G401 (cell line): ENCODE data around the gene TLR9. TPM values are rescaled to one million over a fixed set of nuclear protein-coding genes. Genes with fewer than 3 reads are reported as not detected.
"Not testable (repeated sequence)": the region's sequence is repeated elsewhere in the genome, so short reads cannot be mapped to it uniquely, and the experiment has no call there.

Experiments
- DNase-seq: peaks from one replicate; pipeline ENCODE4 v3.0.0-alpha.2; 2015; ENCODE audit warnings: low spot score
- in situ Hi-C: cut with HindIII; loops from 2 replicates; pipeline ENCODE4 v1.10.0; 2016; ENCODE audit warnings: low sequenced_read_pairs, mixed read lengths
- total RNA-seq: library from RNA; depleted of rRNA; stranded (reverse); fragments of >200 nt; shearing (Covaris generic); gene quantifications from 2 replicates; pipeline ENCODE4 v1.2.3, GENCODE V29; 2014; rRNA removed

Gene TLR9
- total RNA-seq, 1 experiment from 2014 or later = 0.07 TPM

DNA sequence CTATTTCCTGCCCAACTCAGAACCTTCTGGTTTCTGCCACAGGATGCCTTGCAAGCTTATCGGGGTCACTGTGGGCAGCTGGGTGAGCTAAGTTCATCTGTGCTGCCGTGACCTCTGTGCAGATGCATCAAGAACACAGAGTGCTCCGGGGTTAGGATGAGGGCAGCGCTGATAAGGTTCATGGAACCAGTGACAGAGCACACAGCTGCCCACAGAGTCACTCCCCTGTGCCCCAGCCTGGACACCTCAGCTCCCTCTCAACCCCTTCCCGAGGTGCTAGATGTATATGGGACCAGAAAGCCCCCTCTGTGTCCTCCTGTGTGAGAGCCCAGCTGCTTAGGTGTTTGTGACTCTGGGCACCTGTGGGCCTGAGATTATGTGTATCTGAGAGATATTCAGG is 43.2 kb downstream of the TLR9 start:
- DNase-seq = no peak
- in situ Hi-C loops = no loop called here

DNA sequence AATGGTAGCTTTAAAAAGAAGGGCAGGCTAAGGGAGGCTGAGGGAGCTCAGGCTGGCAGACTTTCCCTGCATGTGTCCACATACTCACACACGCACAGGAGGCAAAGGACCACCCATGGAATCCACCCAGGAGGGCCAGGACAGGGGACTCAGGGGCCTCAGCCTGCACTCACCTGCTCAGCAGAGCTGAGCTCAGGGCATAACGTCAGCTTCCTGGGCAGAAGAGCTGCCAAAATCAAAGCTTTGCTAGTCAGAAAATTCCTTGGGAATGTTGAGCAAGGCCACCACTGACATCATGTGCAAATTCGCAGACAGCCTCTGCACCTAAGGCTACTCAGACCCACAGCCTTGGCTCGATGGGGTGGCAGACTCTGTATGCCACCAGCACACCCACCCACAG is 43.9 kb downstream of the TLR9 start:
- no peak for DNase-seq
- in situ Hi-C loops = no loop called here

DNA sequence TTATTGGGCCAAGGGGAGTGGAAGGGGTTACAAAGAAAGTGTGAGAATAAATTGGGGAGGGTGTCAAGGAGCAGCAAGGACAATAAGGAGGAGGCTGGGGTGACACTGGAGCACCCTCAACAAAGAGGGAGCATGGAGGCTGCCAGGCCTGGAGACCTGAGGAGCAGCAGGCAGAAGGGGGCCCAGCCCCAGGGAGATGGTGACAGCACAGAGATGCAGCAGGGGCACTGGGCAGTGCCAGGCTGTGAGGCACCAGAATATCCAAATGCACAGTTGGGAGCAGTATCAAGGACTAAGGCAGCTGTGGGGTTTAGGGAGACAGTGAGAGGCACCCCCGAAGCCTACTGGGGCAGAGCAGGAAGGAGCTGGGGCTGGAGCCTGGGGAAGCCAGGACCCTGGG is 46.9 kb downstream of the TLR9 start:
- in situ Hi-C loops = no loop called here
- DNase-seq = no peak

DNA sequence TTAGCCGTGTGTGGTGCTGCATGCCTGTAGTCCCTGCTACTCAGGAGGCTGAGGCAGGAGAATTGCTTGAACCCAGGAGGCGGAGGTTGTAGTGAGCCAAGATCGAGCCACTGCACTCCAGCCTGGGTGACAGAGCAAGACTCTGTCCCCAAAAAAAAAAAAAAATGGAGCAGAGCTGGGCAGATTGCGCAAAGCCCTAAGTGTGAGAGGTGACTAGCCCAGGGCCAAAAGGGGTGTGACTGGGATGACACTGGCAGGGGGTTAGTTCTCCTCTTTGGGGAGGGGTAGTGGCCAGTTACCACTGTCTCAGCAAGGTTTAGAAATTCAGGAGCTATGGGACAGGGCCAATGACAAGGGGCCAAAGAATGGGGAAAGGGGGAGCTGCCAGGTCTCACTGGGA is 47.3 kb downstream of the TLR9 start:
- DNase-seq, in situ Hi-C loops: not testable (repeated sequence)

DNA sequence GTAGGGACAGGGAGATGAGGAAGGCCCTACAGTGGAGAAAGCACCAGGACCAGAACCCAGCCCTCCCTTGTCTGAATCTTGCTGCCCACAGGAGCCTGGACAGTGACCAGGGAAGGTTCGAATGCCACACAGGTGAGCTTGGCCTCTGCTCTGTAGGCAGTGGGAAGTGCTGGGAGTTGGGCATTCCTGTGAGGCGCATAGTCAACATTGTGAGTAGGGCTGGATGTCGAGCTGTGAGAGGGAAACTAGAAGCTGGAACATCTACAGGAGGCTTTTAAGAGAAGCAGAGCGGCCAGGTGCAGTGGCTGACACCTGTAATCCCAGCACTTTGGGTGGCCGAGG is 47.8 kb downstream of the TLR9 start:
- in situ Hi-C loops = no loop called here

GRCh38 chr3:52176951-52177700 is 48.3 kb downstream of the TLR9 start:
- in situ Hi-C loops = no loop called here
- DNase-seq = no peak

More for the DNA sequence above, 47.8 kb downstream of the TLR9 start:
- no peak for DNase-seq

GRCh38 chr3:52176180-52176752 is 49.2 kb downstream of the TLR9 start:
- no peak for DNase-seq
- in situ Hi-C loops = no loop called here

DNA sequence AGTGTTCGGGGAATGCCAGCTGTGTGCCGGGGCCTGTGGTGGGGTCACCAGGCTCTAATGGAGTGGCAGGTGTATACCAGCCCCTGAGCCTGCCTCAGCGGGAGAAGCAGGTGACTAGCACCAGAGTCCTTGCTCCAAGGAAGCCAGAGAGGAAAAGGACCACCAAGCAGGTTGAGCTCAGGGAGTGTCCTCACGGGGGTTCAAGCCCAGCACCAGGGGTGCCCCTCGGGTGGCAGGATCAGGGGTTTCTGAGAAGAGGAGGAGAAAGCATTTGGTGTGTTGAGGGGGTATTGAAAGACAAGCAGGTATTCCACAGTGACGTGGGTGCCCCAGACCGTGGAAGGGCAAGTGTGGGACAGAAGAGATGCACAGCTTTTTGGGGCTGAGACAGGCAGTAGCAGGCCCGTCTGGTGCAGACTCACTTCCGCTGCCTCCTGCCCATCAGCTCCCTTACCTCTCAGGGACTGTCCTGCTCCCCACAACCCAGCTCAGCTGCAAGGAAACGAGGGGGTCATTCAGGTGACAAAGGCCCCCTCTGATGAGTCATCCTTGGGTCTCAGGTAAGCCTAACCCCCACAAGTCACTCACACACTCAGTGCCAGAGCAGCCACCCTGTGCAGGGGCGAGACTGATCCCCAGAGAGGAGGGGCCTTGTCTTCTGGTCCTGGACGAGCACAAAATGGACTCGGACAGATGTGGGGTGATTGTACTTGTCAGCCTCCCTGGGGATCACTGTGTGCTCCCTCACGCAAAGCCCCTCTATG is 49.8 kb downstream of the TLR9 start:
- DNase-seq = no peak
- in situ Hi-C loops = no loop called here

DNA sequence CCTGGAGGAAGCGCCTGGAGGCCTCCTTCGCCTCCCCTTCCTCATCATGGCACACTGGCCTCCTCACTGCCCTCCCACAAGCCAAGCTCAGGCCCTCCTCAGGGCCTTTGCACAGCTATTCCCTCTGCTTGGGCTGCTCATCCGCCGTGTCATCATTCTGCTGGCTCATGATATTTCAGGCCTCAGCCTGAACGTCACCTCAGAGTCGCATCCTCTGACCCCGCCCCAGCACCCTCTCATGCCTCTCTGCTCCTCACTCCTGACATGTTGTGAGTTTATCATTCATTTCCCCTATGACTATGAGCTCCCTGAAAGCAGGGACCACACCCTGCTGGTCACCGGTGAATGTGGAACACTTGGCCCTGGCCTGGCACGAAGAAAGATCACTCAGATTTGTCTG is 50.5 kb downstream of the TLR9 start:
- no peak for DNase-seq
- in situ Hi-C loops = no loop called here

DNA sequence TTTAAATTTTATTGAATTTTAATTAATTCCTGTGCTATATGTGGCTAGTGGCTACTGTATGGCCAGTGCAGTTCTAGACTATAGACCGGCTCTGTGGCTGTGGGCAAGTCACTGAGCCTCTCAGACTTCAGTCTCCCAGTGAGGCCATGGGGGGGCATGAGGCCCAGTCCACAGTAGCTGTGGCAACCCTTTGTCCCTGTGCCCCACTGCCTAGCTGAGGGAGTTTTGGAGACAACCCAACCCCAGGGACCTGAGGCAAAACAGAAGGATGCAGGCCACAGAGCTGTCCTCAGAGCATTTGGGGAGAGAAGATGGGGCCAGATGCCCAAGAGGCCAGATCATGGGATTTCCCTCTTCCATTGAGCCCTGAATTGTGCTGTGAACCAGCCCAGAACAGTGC is 52.3 kb downstream of the TLR9 start:
- in situ Hi-C loops = no loop called here
- no peak for DNase-seq

DNA sequence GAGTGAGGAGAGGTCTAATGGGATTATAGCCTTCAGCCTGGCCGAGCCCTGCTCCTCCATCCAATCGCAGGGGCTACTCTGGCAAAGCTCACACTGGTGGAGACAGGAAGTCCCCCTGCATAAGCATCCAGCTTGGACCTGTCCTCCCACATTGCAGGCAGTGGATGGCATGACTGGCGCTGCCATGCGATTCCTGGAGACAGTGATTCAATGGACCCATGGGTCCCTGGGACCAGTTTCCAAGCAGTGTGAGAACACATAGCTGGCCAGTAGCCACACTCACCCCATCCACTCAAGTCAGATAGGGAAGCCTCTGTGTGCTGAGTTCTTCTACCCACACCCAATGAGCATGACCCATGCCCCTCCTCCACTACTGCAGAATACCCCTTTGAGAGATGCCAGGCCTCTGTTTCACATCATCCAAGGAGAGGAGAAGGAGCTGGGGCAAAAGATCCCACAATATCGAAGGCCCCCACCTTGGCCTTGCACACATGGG is 53.1 kb downstream of the TLR9 start:
- no peak for DNase-seq
- in situ Hi-C loops = no loop called here

- in situ Hi-C loops = no loop called here
- DNase-seq = no peak
Observed at GRCh38 chr3:52171514-52172261, 53.8 kb downstream of the TLR9 start.

Other genes starting within 250 kb of the TLR9 start
- 103 and 242 TPM in 2 replicates for gene ACY1, start 242.1 kb downstream of the TLR9 start, total RNA-seq
- 2,209 and 2,228 TPM in 2 replicates for gene RPL29, start 229.8 kb downstream of the TLR9 start, total RNA-seq
- gene DUSP7, start 169.1 kb downstream of the TLR9 start, total RNA-seq = 14.6 and 16.8 TPM in 2 replicates
- 22.8 and 32.2 TPM in 2 replicates for gene POC1A, start 71.2 kb downstream of the TLR9 start, total RNA-seq
- gene ALAS1, start 27.5 kb downstream of the TLR9 start, total RNA-seq = 66.7 and 73.0 TPM in 2 replicates
- gene TWF2, start 13.5 kb upstream of the TLR9 start, total RNA-seq = 237 and 258 TPM in 2 replicates
- gene PPM1M, start 20.1 kb upstream of the TLR9 start, total RNA-seq = 0.43 and 1.4 TPM in 2 replicates
- gene WDR82, start 53.0 kb upstream of the TLR9 start, total RNA-seq = 89.2 and 115 TPM in 2 replicates
- gene GLYCTK, start 62.2 kb upstream of the TLR9 start, total RNA-seq = 14.8 and 24.5 TPM in 2 replicates
- gene DNAH1, start 90.7 kb upstream of the TLR9 start, total RNA-seq = 1.2 and 2.5 TPM in 2 replicates
- gene BAP1, start 184.4 kb upstream of the TLR9 start, total RNA-seq = 149 and 194 TPM in 2 replicates
- 6.7 and 8.3 TPM in 2 replicates for gene PHF7, start 185.0 kb upstream of the TLR9 start, total RNA-seq
- 0.10 and 0.98 TPM in 2 replicates for gene SEMA3G, start 219.5 kb upstream of the TLR9 start, total RNA-seq
- 86.7 and 117 TPM in 2 replicates for gene TNNC1, start 228.4 kb upstream of the TLR9 start, total RNA-seq
- gene NISCH, start 230.0 kb upstream of the TLR9 start, total RNA-seq = 25.5 and 28.9 TPM in 2 replicates